Activated naive CD8-positive, alpha-beta T cell treated with anti-CD3 and anti-CD28 coated beads for 36 hours (primary cell): ENCODE measurements around the gene ZNF532. TPM values are rescaled to one million over a fixed set of nuclear protein-coding genes. Genes with fewer than 3 reads are reported as not detected.
A peak's percentile ranks its signal among the peaks of the same experiment; 100 is the strongest.

Source experiments
- DNase-seq: peaks from one replicate; pipeline ENCODE4 v3.0.0; 2021
- H3K27ac Mint-ChIP-seq: one replicate; pipeline ENCODE4 v1.8.0; 2022; ENCODE audit warnings: mild to moderate bottlenecking, moderate library complexity, mixed read lengths
- H3K27me3 Mint-ChIP-seq: one replicate; pipeline ENCODE4 v1.8.0; 2022; ENCODE audit warnings: mild to moderate bottlenecking, mixed read lengths
- H3K36me3 Mint-ChIP-seq: one replicate; pipeline ENCODE4 v1.8.0; 2021; ENCODE audit warnings: mild to moderate bottlenecking, mixed read lengths
- H3K4me1 Mint-ChIP-seq: one replicate; pipeline ENCODE4 v1.8.0; 2021; ENCODE audit warnings: mixed read lengths
- H3K4me3 Mint-ChIP-seq: one replicate; pipeline ENCODE4 v1.8.0; 2022; ENCODE audit warnings: mild to moderate bottlenecking, moderate library complexity, mixed read lengths
- H3K9me3 Mint-ChIP-seq: one replicate; pipeline ENCODE4 v1.8.0; 2022; ENCODE audit warnings: mixed read lengths
- total RNA-seq, 2 experiments: library from RNA; stranded (reverse); gene quantifications; one replicate each; pipeline ENCODE4 v1.2.3, GENCODE V29; 2021

The ZNF532 gene
- total RNA-seq, 2 experiments from 2014 or later, result 1.2 to 1.5 TPM

GRCh38 chr18:58860747-58861231, 3.9 kb upstream of the ZNF532 start:
- H3K36me3 Mint-ChIP-seq, result peaks cover 3% of the 10 kb centered on the region
- DNase-seq, result no peak
- H3K27ac Mint-ChIP-seq, result no peak overlapping the region
- H3K4me3 Mint-ChIP-seq, result no peak overlapping the region
- peaks cover 4% of the 10 kb centered on the region for H3K4me1 Mint-ChIP-seq
- peaks cover 69% of the 10 kb centered on the region for H3K27me3 Mint-ChIP-seq
- H3K9me3 Mint-ChIP-seq, result no peaks in the 10 kb centered on the region

GRCh38 chr18:58861353-58861752, 3.3 kb upstream of the ZNF532 start:
- no peak overlapping the region for H3K4me3 Mint-ChIP-seq
- H3K27ac Mint-ChIP-seq, result no peak overlapping the region
- peaks cover 4% of the 10 kb centered on the region for H3K4me1 Mint-ChIP-seq
- peaks cover 3% of the 10 kb centered on the region for H3K36me3 Mint-ChIP-seq
- H3K9me3 Mint-ChIP-seq, result no peaks in the 10 kb centered on the region
- DNase-seq, result no peak
- H3K27me3 Mint-ChIP-seq, result peaks cover 74% of the 10 kb centered on the region

- H3K4me3 Mint-ChIP-seq, result no peak overlapping the region
- peaks cover 4% of the 10 kb centered on the region for H3K4me1 Mint-ChIP-seq
- peaks cover 78% of the 10 kb centered on the region for H3K27me3 Mint-ChIP-seq
- no peak for DNase-seq
- no peak overlapping the region for H3K27ac Mint-ChIP-seq
- H3K36me3 Mint-ChIP-seq, result peaks cover 3% of the 10 kb centered on the region
- H3K9me3 Mint-ChIP-seq, result no peaks in the 10 kb centered on the region
These were observed 2.8 kb upstream of the ZNF532 start for GRCh38 chr18:58861861-58862301.

GRCh38 chr18:58862356-58862755, 2.3 kb upstream of the ZNF532 start:
- Mint-ChIP-seq H3K36me3 (peaks cover 3% of the 10 kb centered on the region), H3K9me3 (no peaks in the 10 kb centered on the region), H3K27ac (no peak overlapping the region), H3K27me3 (peaks cover 78% of the 10 kb centered on the region), H3K4me1 (peaks cover 4% of the 10 kb centered on the region), H3K4me3 (peak overlapping the region; percentile 63)
- no peak for DNase-seq

GRCh38 chr18:58862851-58863538, 1.7 kb upstream of the ZNF532 start:
- H3K27me3 Mint-ChIP-seq, result peaks cover 84% of the 10 kb centered on the region
- peak overlapping the region; percentile 63 for H3K4me3 Mint-ChIP-seq
- H3K4me1 Mint-ChIP-seq, result peaks cover 4% of the 10 kb centered on the region
- no peak for DNase-seq
- no peaks in the 10 kb centered on the region for H3K9me3 Mint-ChIP-seq
- peak overlapping the region; percentile 20 for H3K27ac Mint-ChIP-seq
- peaks cover 3% of the 10 kb centered on the region for H3K36me3 Mint-ChIP-seq

- Mint-ChIP-seq H3K4me3 (peak overlapping the region; percentile 51), H3K27me3 (peaks cover 84% of the 10 kb centered on the region), H3K36me3 (peaks cover 4% of the 10 kb centered on the region), H3K4me1 (peaks cover 4% of the 10 kb centered on the region), H3K9me3 (no peaks in the 10 kb centered on the region), H3K27ac (no peak overlapping the region)
- peak; percentile 27 for DNase-seq
These were observed 1.0 kb upstream of the ZNF532 start for GRCh38 chr18:58863539-58864145.

GRCh38 chr18:58865033-58865590, 435 bp downstream of the ZNF532 start:
- no peak for DNase-seq
- peaks cover 4% of the 10 kb centered on the region for H3K4me1 Mint-ChIP-seq
- peaks cover 4% of the 10 kb centered on the region for H3K36me3 Mint-ChIP-seq
- H3K27me3 Mint-ChIP-seq, result peaks cover 77% of the 10 kb centered on the region
- no peak overlapping the region for H3K27ac Mint-ChIP-seq
- H3K9me3 Mint-ChIP-seq, result no peaks in the 10 kb centered on the region
- no peak overlapping the region for H3K4me3 Mint-ChIP-seq

- H3K27ac Mint-ChIP-seq, result no peak overlapping the region
These were observed 1.0 kb downstream of the ZNF532 start for GRCh38 chr18:58865701-58866065.

GRCh38 chr18:58866066-58866772, 1.5 kb downstream of the ZNF532 start:
- no peak for DNase-seq
- H3K4me3 Mint-ChIP-seq, result no peak overlapping the region
- H3K9me3 Mint-ChIP-seq, result no peaks in the 10 kb centered on the region
- peaks cover 4% of the 10 kb centered on the region for H3K36me3 Mint-ChIP-seq
- H3K27ac Mint-ChIP-seq, result no peak overlapping the region
- H3K27me3 Mint-ChIP-seq, result peaks cover 79% of the 10 kb centered on the region
- H3K4me1 Mint-ChIP-seq, result peaks cover 4% of the 10 kb centered on the region

More at GRCh38 chr18:58865701-58866065, 1.0 kb downstream of the ZNF532 start:
- Mint-ChIP-seq H3K27me3 (peaks cover 78% of the 10 kb centered on the region), H3K9me3 (no peaks in the 10 kb centered on the region), H3K4me3 (no peak overlapping the region), H3K4me1 (peaks cover 4% of the 10 kb centered on the region), H3K36me3 (peaks cover 4% of the 10 kb centered on the region)
- DNase-seq, result no peak

GRCh38 chr18:58866773-58867150, 2.1 kb downstream of the ZNF532 start:
- Mint-ChIP-seq H3K27me3 (peaks cover 78% of the 10 kb centered on the region), H3K4me1 (peaks cover 4% of the 10 kb centered on the region), H3K9me3 (no peaks in the 10 kb centered on the region), H3K36me3 (peaks cover 4% of the 10 kb centered on the region), H3K27ac (no peak overlapping the region), H3K4me3 (no peak overlapping the region)
- no peak for DNase-seq

- no peaks in the 10 kb centered on the region for H3K9me3 Mint-ChIP-seq
- no peak overlapping the region for H3K4me3 Mint-ChIP-seq
- H3K27ac Mint-ChIP-seq, result no peak overlapping the region
- no peak for DNase-seq
- peaks cover 78% of the 10 kb centered on the region for H3K27me3 Mint-ChIP-seq
- H3K4me1 Mint-ChIP-seq, result peaks cover 4% of the 10 kb centered on the region
- H3K36me3 Mint-ChIP-seq, result peaks cover 4% of the 10 kb centered on the region
These were observed 2.7 kb downstream of the ZNF532 start for GRCh38 chr18:58867281-58867961.

GRCh38 chr18:58868440-58868839, 3.8 kb downstream of the ZNF532 start:
- Mint-ChIP-seq H3K27me3 (peaks cover 79% of the 10 kb centered on the region), H3K4me3 (no peak overlapping the region), H3K36me3 (peaks cover 2% of the 10 kb centered on the region), H3K9me3 (no peaks in the 10 kb centered on the region), H3K27ac (no peak overlapping the region), H3K4me1 (no peaks in the 10 kb centered on the region)
- DNase-seq, result no peak

GRCh38 chr18:58870130-58870529, 5.5 kb downstream of the ZNF532 start:
- peaks cover 69% of the 10 kb centered on the region for H3K27me3 Mint-ChIP-seq
- no peaks in the 10 kb centered on the region for H3K4me1 Mint-ChIP-seq
- no peak overlapping the region for H3K27ac Mint-ChIP-seq
- no peak for DNase-seq
- peaks cover 2% of the 10 kb centered on the region for H3K36me3 Mint-ChIP-seq
- no peaks in the 10 kb centered on the region for H3K9me3 Mint-ChIP-seq
- no peak overlapping the region for H3K4me3 Mint-ChIP-seq

- DNase-seq, result no peak
- no peaks in the 10 kb centered on the region for H3K4me1 Mint-ChIP-seq
- H3K27me3 Mint-ChIP-seq, result peaks cover 69% of the 10 kb centered on the region
- no peak overlapping the region for H3K4me3 Mint-ChIP-seq
- no peak overlapping the region for H3K27ac Mint-ChIP-seq
- peaks cover 2% of the 10 kb centered on the region for H3K36me3 Mint-ChIP-seq
- H3K9me3 Mint-ChIP-seq, result no peaks in the 10 kb centered on the region
These were observed 5.9 kb downstream of the ZNF532 start for GRCh38 chr18:58870621-58871020.
